HEK293T (cell line): ENCODE results near the gene DCUN1D3.

Experiments
- CTCF ChIA-PET: fragments of 350-600 bp; formaldehyde crosslinking; extraction: SDS; loops from one replicate; lab custom pipeline; 2021; ENCODE audit warnings: antibody characterized with exemption, inconsistent platforms; lab: Yijun Ruan, JAX
- POLR2A ChIA-PET: fragments of 350-600 bp; formaldehyde crosslinking; extraction: SDS; loops from one replicate; lab custom pipeline; 2020; ENCODE audit warnings: antibody characterized with exemption, inconsistent platforms; lab: Yijun Ruan, JAX
- DNase-seq: peaks from one replicate; pipeline ENCODE4 v3.0.0; 2012; ENCODE audit warnings: mixed read lengths; ENCODE audit errors: extremely low spot score
- ARNT ChIP-seq: fragments of 450-650 bp; IDR thresholded peaks from 2 replicates; pipeline ENCODE4 v1.6.1; 2017; ENCODE audit warnings: mild to moderate bottlenecking
- BHLHE40 ChIP-seq: fragments of 450-650 bp; IDR thresholded peaks from 2 replicates; pipeline ENCODE4 v1.6.1; 2016; ENCODE audit warnings: mild to moderate bottlenecking, moderate library complexity, borderline replicate concordance
- CTBP1 ChIP-seq: fragments of 450-650 bp; IDR thresholded peaks from 2 replicates; pipeline ENCODE4 v1.6.1; 2016; ENCODE audit warnings: borderline replicate concordance
- ELF4 ChIP-seq: fragments of 450-650 bp; IDR thresholded peaks from 2 replicates; pipeline ENCODE4 v1.6.1; 2017; ENCODE audit warnings: antibody characterized with exemption
- FOXA1 ChIP-seq: fragments of 450-650 bp; IDR thresholded peaks from 2 replicates; pipeline ENCODE4 v1.6.1; 2016; ENCODE audit warnings: mild to moderate bottlenecking
- FOXK2 ChIP-seq: fragments of 450-650 bp; IDR thresholded peaks from 2 replicates; pipeline ENCODE4 v1.6.1; 2016; ENCODE audit warnings: mild to moderate bottlenecking
- FOXM1 ChIP-seq: fragments of 450-650 bp; IDR thresholded peaks from 2 replicates; pipeline ENCODE4 v1.6.1; 2017; ENCODE audit warnings: mild to moderate bottlenecking, borderline replicate concordance
- HDGF ChIP-seq: fragments of 450-650 bp; IDR thresholded peaks from 2 replicates; pipeline ENCODE4 v1.6.1; 2017; ENCODE audit warnings: antibody characterized with exemption, borderline replicate concordance
- L3MBTL2 ChIP-seq: fragments of 450-650 bp; conservative IDR thresholded peaks from 2 replicates; pipeline ENCODE4 v1.6.1; 2016; ENCODE audit warnings: mild to moderate bottlenecking
- LEF1 ChIP-seq: fragments of 450-650 bp; IDR thresholded peaks from 2 replicates; pipeline ENCODE4 v1.6.1; 2017; ENCODE audit warnings: mild to moderate bottlenecking, borderline replicate concordance
- NFRKB ChIP-seq: fragments of 450-650 bp; IDR thresholded peaks from 2 replicates; pipeline ENCODE4 v1.6.1; 2016; ENCODE audit warnings: mild to moderate bottlenecking, moderate library complexity
- PKNOX1 ChIP-seq: fragments of 450-650 bp; IDR thresholded peaks from 2 replicates; pipeline ENCODE4 v1.6.1; 2016
- SP1 ChIP-seq: fragments of 450-650 bp; IDR thresholded peaks from 2 replicates; pipeline ENCODE4 v1.6.1; 2017
- SUZ12 ChIP-seq: fragments of 450-650 bp; IDR thresholded peaks from 2 replicates; pipeline ENCODE4 v1.6.1; 2016; ENCODE audit warnings: mild to moderate bottlenecking
- TARDBP ChIP-seq: fragments of 450-650 bp; IDR thresholded peaks from 2 replicates; pipeline ENCODE4 v1.6.1; 2016
- ZNF384 ChIP-seq: fragments of 450-650 bp; IDR thresholded peaks from 2 replicates; pipeline ENCODE4 v1.6.1; 2016

Gene DCUN1D3

GRCh38 chr16:20873331-20873730, 26.8 kb downstream of the DCUN1D3 start:
- TF ChIP-seq TARDBP (no peak), ELF4 (no peak), LEF1 (no peak), L3MBTL2 (no peak), FOXK2 (no peak), ZNF384 (no peak), FOXA1 (no peak), NFRKB (no peak), SP1 (no peak), ARNT (no peak)
- ChIA-PET POLR2A (no interaction called here), CTCF (no interaction called here)
- no peak for DNase-seq

GRCh38 chr16:20871941-20872815, 28.0 kb downstream of the DCUN1D3 start:
- ChIA-PET CTCF (no interaction called here), POLR2A (no interaction called here)
- TF ChIP-seq FOXA1: no peak
- TF ChIP-seq BHLHE40: no peak
- TF ChIP-seq FOXM1: no peak
- no peak for TF ChIP-seq HDGF
- TF ChIP-seq ELF4: no peak
- DNase-seq: no peak

DNA sequence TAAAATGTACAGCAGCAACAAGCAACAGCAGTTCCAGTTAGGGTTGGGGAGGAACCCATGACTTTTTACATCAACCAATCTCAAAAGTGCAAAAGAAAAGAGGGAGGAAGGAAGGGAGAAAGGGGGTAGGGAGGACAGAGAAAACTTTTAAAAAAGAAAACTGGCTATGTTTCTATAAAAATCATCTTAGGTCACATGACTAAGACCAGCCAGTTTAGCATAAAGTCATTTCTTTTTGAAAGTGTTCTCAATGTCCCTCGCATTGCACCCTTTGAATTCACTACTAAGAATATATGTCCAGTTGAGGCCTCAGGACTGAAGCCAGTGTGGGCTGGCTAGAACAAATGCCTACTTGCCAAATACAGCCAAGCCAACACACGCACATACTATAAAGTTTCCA, 28.9 kb downstream of the DCUN1D3 start:
- no peak for DNase-seq
- POLR2A ChIA-PET: no interaction called here
- TF ChIP-seq SUZ12 (no peak), L3MBTL2 (no peak), FOXK2 (no peak), ARNT (no peak), TARDBP (no peak)
- CTCF ChIA-PET: no interaction called here

DNA sequence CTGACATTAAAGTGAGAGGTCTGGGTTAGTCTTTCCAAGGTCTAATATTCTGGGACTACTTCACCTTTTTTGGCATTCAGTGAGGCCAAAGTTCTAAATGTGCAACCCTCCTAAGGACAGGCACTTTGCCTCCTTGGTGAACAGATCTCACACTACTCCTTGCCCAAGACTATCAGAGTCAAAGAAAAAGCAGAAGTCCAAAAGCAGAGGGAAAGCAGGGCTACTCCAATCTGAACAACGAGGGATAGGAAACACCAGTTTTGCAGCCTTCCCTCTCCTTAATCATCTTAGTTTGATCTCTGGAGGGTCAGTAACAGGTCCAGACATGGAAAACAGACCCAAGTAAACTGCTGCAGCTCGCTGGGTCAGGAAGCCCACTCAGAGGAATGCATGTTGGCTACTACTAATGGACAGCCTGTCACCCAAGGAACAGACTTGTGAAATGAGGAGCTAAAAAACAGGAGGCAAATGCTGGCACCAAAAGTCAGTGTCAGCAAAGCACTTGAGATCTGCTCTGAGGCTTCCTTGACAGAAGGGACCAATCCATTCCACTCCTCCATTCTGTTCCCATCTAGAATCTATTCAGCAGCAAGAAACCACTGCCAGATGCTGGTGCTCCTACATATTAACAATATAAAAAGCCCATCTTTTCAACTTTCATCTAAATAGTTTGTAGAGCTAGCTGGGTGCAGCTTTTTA, 29.9 kb downstream of the DCUN1D3 start:
- no peak for TF ChIP-seq PKNOX1
- TF ChIP-seq ARNT: no peak
- DNase-seq: no peak
- ChIA-PET POLR2A (no interaction called here), CTCF (no interaction called here)

DNA sequence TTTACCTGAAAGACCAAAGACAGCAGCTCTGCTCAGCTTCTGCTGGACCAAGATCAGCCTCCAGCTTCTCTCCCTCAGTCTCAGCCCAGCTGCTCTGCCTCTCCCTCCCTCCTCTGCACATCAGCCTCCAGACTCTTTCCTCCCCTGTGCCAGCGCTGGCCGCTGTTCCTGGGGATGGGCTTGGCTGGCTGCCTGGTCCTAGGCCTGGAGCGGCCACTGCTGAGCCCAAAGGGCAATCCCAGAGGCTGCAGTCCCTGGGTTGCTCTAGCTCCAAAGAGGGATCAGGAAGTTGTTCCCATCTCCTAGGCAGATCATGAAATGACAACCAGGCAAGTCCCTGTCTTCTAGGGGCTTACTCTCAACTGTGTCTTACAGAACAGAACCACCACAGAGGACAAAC, 31.3 kb downstream of the DCUN1D3 start:
- POLR2A ChIA-PET: no interaction called here
- TF ChIP-seq LEF1: no peak
- TF ChIP-seq NFRKB: no peak
- no peak for TF ChIP-seq L3MBTL2
- TF ChIP-seq FOXA1: no peak
- TF ChIP-seq FOXM1: no peak
- no peak for TF ChIP-seq BHLHE40
- TF ChIP-seq ZNF384: no peak
- no peak for TF ChIP-seq TARDBP
- TF ChIP-seq ARNT: no peak
- TF ChIP-seq CTBP1: no peak
- no peak for TF ChIP-seq PKNOX1
- no peak for TF ChIP-seq HDGF
- no peak for TF ChIP-seq FOXK2
- CTCF ChIA-PET: no interaction called here
- DNase-seq: no peak

- DNase-seq: no peak
- TF ChIP-seq SUZ12 (no peak), FOXM1 (no peak), LEF1 (no peak), FOXA1 (no peak), ZNF384 (no peak), PKNOX1 (no peak), CTBP1 (no peak), TARDBP (no peak), FOXK2 (no peak), ARNT (no peak), ELF4 (no peak), BHLHE40 (no peak), HDGF (no peak), SP1 (no peak), NFRKB (no peak), L3MBTL2 (no peak)
- POLR2A ChIA-PET: interaction anchor here (2.4 kb wide), 1 partner anchor 61 kb away, joined by 9 read pairs; the partner anchor contains the start of genes ERI2 and REXO5
- CTCF ChIA-PET: no interaction called here
Measured at GRCh38 chr16:20867585-20867984, 32.6 kb downstream of the DCUN1D3 start.
